ENCODE data around the gene TPI1. TPM values are rescaled to one million over a fixed set of nuclear protein-coding genes. Genes with fewer than 3 reads are reported as not detected.

TPI1 gene
- total and polyA plus RNA-seq, 2 donors (not counting 3 experiments of a cell fraction or from before 2014, with no cell fraction given): 643 to 1,816 TPM

DNA sequence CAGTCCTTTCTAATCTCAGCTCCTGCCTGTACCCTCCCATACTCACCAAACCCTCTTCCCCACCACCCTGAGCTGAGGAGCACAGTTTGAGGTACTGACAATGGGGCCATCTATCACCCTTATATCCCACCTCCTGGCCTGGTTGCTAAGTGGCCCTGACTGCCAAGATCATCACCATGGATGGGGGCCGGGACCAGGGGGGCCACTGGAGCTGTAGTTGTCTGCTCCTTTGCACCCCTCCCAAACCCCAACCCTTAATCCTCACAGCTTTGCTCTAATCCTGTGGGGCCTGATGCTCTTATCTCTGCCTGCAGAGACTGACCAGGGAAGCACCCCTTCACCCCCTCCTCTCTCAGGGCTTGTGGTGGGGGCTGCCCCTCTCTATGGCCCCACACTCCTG, 27.0 kb upstream of the TPI1 start:
- no peaks in the 10 kb centered on the region for H3K4me1 ChIP-seq (ENCODE audit: control insufficient read depth, extremely low read depth, insufficient read depth, low read length)
- H3K36me3 ChIP-seq (ENCODE audit: control insufficient read depth in 2 of 2, extremely low read depth in 1 of 2, insufficient read depth in 2 of 2, low read length in 2 of 2): peaks cover 5 to 64% of the 10 kb centered on the region in 2 experiments
- H3K9ac ChIP-seq (replicated peaks; ENCODE audit: extremely low read depth, insufficient read depth, low read length): no peak overlapping the region
- TF ChIP-seq, protein P1, sequence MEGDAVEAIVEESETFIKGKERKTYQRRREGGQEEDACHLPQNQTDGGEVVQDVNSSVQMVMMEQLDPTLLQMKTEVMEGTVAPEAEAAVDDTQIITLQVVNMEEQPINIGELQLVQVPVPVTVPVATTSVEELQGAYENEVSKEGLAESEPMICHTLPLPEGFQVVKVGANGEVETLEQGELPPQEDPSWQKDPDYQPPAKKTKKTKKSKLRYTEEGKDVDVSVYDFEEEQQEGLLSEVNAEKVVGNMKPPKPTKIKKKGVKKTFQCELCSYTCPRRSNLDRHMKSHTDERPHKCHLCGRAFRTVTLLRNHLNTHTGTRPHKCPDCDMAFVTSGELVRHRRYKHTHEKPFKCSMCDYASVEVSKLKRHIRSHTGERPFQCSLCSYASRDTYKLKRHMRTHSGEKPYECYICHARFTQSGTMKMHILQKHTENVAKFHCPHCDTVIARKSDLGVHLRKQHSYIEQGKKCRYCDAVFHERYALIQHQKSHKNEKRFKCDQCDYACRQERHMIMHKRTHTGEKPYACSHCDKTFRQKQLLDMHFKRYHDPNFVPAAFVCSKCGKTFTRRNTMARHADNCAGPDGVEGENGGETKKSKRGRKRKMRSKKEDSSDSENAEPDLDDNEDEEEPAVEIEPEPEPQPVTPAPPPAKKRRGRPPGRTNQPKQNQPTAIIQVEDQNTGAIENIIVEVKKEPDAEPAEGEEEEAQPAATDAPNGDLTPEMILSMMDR (IDR thresholded peaks at IDR 0.05; ENCODE audit: extremely low read depth in 1 of 2, insufficient read depth in 1 of 2, low read depth in 1 of 2, low read length in 2 of 2): no peak
- TF ChIP-seq EZH2 (IDR thresholded peaks at IDR 0.05; ENCODE audit: borderline replicate concordance, low read depth, low read length, severe bottlenecking) (no peak), GATA2 (IDR thresholded peaks at IDR 0.05; ENCODE audit: insufficient read depth, insufficient read length, low read depth, low read length) (no peak), POLR2A (IDR thresholded peaks at IDR 0.05; ENCODE audit: low read depth, low read length) (no peak), FOS (IDR thresholded peaks at IDR 0.05; ENCODE audit: borderline replicate concordance, insufficient read depth, low read length) (no peak), MYC (IDR thresholded peaks at IDR 0.05; ENCODE audit: low read depth, low read length) (no peak), JUN (IDR thresholded peaks at IDR 0.05; ENCODE audit: borderline replicate concordance, insufficient read depth, insufficient read length, low read depth) (no peak), POLR2AphosphoS5 (IDR thresholded peaks at IDR 0.05; ENCODE audit: insufficient read depth, low read depth, low read length) (no peak)
- TF ChIP-seq, protein P2, sequence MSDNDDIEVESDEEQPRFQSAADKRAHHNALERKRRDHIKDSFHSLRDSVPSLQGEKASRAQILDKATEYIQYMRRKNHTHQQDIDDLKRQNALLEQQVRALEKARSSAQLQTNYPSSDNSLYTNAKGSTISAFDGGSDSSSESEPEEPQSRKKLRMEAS (IDR thresholded peaks at IDR 0.05; ENCODE audit: insufficient read depth, insufficient read length): no peak
- H3K27me3 ChIP-seq (ENCODE audit: control insufficient read depth in 2 of 2, insufficient read depth in 2 of 2, low read length in 2 of 2): no peaks in the 10 kb centered on the region
- no peak for FAIRE-seq
- ChIA-PET CTCF (interaction anchor here (0.9 to 1.1 kb wide), 4 partner anchors 11 to 87 kb away, joined by 3 read pairs; partner anchors contain the start of genes CDCA3 and MLF2), POLR2A (interaction anchor here (1.3 kb wide), 1 partner anchor 88 kb away, joined by 3 read pairs; no protein-coding TSS in a partner anchor)
- no peaks in the 10 kb centered on the region for H3K9me1 ChIP-seq (replicated peaks; ENCODE audit: control insufficient read depth, extremely low read depth, insufficient read depth, low read length)
- H3K27ac ChIP-seq (ENCODE audit: insufficient read depth, low read depth, low read length): no peak overlapping the region
- H2AFZ ChIP-seq (ENCODE audit: low read depth, low read length): no peak overlapping the region
- no peaks in the 10 kb centered on the region for H3K9me3 ChIP-seq (replicated peaks; ENCODE audit: control insufficient read depth, insufficient read depth, low read length)
- intact Hi-C loops (cut with micrococcal nuclease): no loop called here
- no peak overlapping the region for H3K4me2 ChIP-seq (ENCODE audit: insufficient read depth, low read length)
- no peak for DNase-seq (ENCODE audit: low read depth, low spot score)
- dilution Hi-C loops (cut with MboI; ENCODE audit: extremely low pct_ligation_motif_present, low sequenced_read_pairs): no loop called here
- H4K20me1 ChIP-seq (replicated peaks; ENCODE audit: control insufficient read depth, extremely low read depth, insufficient read depth, low read length): no peaks in the 10 kb centered on the region
- BruUV-seq (replicated peaks): no TSS peak
- H3K4me3 ChIP-seq (replicated peaks in 1 of 3; ENCODE audit: insufficient read depth in 1 of 3, low read depth in 1 of 3, low read length in 3 of 3): no peak overlapping the region
- H3K79me2 ChIP-seq (ENCODE audit: control insufficient read depth, insufficient read depth, low read length): no peaks in the 10 kb centered on the region
